MCF 10A (cell line): Measurements from ENCODE around the gene STON1. TPM values are rescaled to one million over a fixed set of nuclear protein-coding genes. Genes with fewer than 3 reads are reported as not detected.
"Not testable (repeated sequence)": the region's sequence is repeated elsewhere in the genome, so short reads cannot be mapped to it uniquely, and the experiment has no call there.

Source experiments
- BruUV-seq: library from RNA; stranded (reverse); fragments of 400-500 nt; replicated peaks from 2 replicates; lab custom pipeline; 2021; lab: Mats Ljungman, UMichigan
- CTCF ChIA-PET: fragments of 300-600 bp; sonication (Branson Sonifier 250); formaldehyde crosslinking; extraction: SDS; loops from one replicate; lab custom pipeline; 2021; ENCODE audit warnings: antibody characterized with exemption, inconsistent platforms; lab: Yijun Ruan, JAX
- POLR2A ChIA-PET: fragments of 300-600, 350-650 bp; sonication (Branson Sonifier 250); formaldehyde crosslinking; extraction: SDS; loops from one replicate; lab custom pipeline; 2020; ENCODE audit warnings: antibody characterized with exemption, inconsistent platforms; lab: Yijun Ruan, JAX
- DNase-seq: peaks from one replicate; pipeline ENCODE4 v3.0.0-alpha.2; 2018; ENCODE audit not compliant: unreplicated experiment
- H3K27ac Mint-ChIP-seq: one replicate; pipeline ENCODE4 v1.8.0; 2022; ENCODE audit warnings: mild to moderate bottlenecking, low read depth, mixed read lengths; ENCODE audit not compliant: unreplicated experiment
- H3K27me3 Mint-ChIP-seq: one replicate; pipeline ENCODE4 v1.8.0; 2022; ENCODE audit warnings: mixed read lengths; ENCODE audit not compliant: insufficient read depth, unreplicated experiment
- H3K36me3 Mint-ChIP-seq: one replicate; pipeline ENCODE4 v1.8.0; 2022; ENCODE audit warnings: mild to moderate bottlenecking, moderate library complexity, mixed read lengths; ENCODE audit not compliant: insufficient read depth, unreplicated experiment
- H3K4me1 Mint-ChIP-seq: one replicate; pipeline ENCODE4 v1.8.0; 2022; ENCODE audit warnings: mixed read lengths; ENCODE audit not compliant: insufficient read depth, unreplicated experiment
- H3K4me3 Mint-ChIP-seq: one replicate; pipeline ENCODE4 v1.8.0; 2022; ENCODE audit warnings: mild to moderate bottlenecking, moderate library complexity, mixed read lengths; ENCODE audit not compliant: unreplicated experiment
- H3K9me3 Mint-ChIP-seq: one replicate; pipeline ENCODE4 v1.8.0; 2022; ENCODE audit warnings: mixed read lengths; ENCODE audit not compliant: unreplicated experiment
- CTCF ChIP-seq: fragments of 200-600 bp; IDR thresholded peaks from one replicate; pipeline ENCODE4 v1.8.0; 2022; ENCODE audit warnings: antibody characterized with exemption, mild to moderate bottlenecking; ENCODE audit not compliant: unreplicated experiment
- intact Hi-C: fragments of 100-400 bp; cut with micrococcal nuclease; formaldehyde crosslinking; loops from 2 replicates; pipeline ENCODE4 v1.14.1; 2022
- total RNA-seq: library from RNA; stranded (reverse); gene quantifications from 2 replicates; pipeline ENCODE4 v1.2.3, GENCODE V29; 2022

The STON1 gene
- total RNA-seq, 1 experiment from 2014 or later: 0.23 TPM

- Mint-ChIP-seq H3K4me1 (no peaks in the 10 kb centered on the region), H3K27me3 (no peaks in the 10 kb centered on the region), H3K36me3 (peaks cover 5% of the 10 kb centered on the region), H3K4me3 (no peak overlapping the region), H3K9me3 (no peaks in the 10 kb centered on the region), H3K27ac (no peak overlapping the region)
- ChIA-PET CTCF (interaction anchor here (0.7 to 0.9 kb wide), 3 partner anchors 10 to 1788 kb away, joined by 3 to 4 read pairs (median 4); no protein-coding TSS in a partner anchor), POLR2A (no interaction called here)
- no peak for TF ChIP-seq CTCF
- intact Hi-C loops: no loop called here
- no peak for DNase-seq
- BruUV-seq: no TSS peak
Observed at GRCh38 chr2:48619526-48619925, 89.6 kb downstream of the STON1 start.

- ChIA-PET CTCF (interaction anchor here (1.2 kb wide), 1 partner anchor 32 kb away, joined by 3 read pairs; no protein-coding TSS in a partner anchor), POLR2A (no interaction called here)
- no peaks in the 10 kb centered on the region for H3K4me1 Mint-ChIP-seq
- no peak for TF ChIP-seq CTCF
- H3K9me3 Mint-ChIP-seq: no peaks in the 10 kb centered on the region
- no peaks in the 10 kb centered on the region for H3K27me3 Mint-ChIP-seq
- H3K27ac Mint-ChIP-seq: no peak overlapping the region
- DNase-seq: no peak
- BruUV-seq: no TSS peak
- intact Hi-C loops: no loop called here
- peaks cover 5% of the 10 kb centered on the region for H3K36me3 Mint-ChIP-seq
- H3K4me3 Mint-ChIP-seq: no peak overlapping the region
Observed at GRCh38 chr2:48620604-48621003, 90.7 kb downstream of the STON1 start.

GRCh38 chr2:48622691-48623090 lies 92.7 kb downstream of the STON1 start:
- H3K4me3 Mint-ChIP-seq, H3K4me1 Mint-ChIP-seq, H3K27ac Mint-ChIP-seq, H3K36me3 Mint-ChIP-seq, DNase-seq, BruUV-seq, H3K27me3 Mint-ChIP-seq, H3K9me3 Mint-ChIP-seq: not testable (repeated sequence)
- intact Hi-C loops: loop anchor here (1.0 kb wide), 1 partner anchor 9 kb away; no protein-coding TSS in a partner anchor
- ChIA-PET POLR2A (interaction anchor here (0.7 kb wide), 1 partner anchor 1870 kb away, joined by 3 read pairs; no protein-coding TSS in a partner anchor), CTCF (interaction anchor here (0.6 to 2.2 kb wide), 12 partner anchors 10 to 886 kb away, joined by 3 to 7 read pairs (median 6); no protein-coding TSS in a partner anchor)

- ChIA-PET CTCF (no interaction called here), POLR2A (no interaction called here)
- TF ChIP-seq CTCF: no peak
- Mint-ChIP-seq H3K9me3 (no peaks in the 10 kb centered on the region), H3K27ac (no peak overlapping the region), H3K4me1 (no peaks in the 10 kb centered on the region), H3K27me3 (no peaks in the 10 kb centered on the region), H3K4me3 (no peak overlapping the region), H3K36me3 (no peaks in the 10 kb centered on the region)
- intact Hi-C loops: no loop called here
- BruUV-seq: no TSS peak
- DNase-seq: no peak
Observed at GRCh38 chr2:48624696-48625095, 94.7 kb downstream of the STON1 start.

GRCh38 chr2:48626047-48626446 lies 96.1 kb downstream of the STON1 start:
- POLR2A ChIA-PET: no interaction called here
- no peak overlapping the region for H3K4me3 Mint-ChIP-seq
- H3K36me3 Mint-ChIP-seq: no peaks in the 10 kb centered on the region
- CTCF ChIA-PET: no interaction called here
- no peaks in the 10 kb centered on the region for H3K27me3 Mint-ChIP-seq
- no peak for DNase-seq
- no TSS peak for BruUV-seq
- no peak overlapping the region for H3K27ac Mint-ChIP-seq
- TF ChIP-seq CTCF: no peak
- intact Hi-C loops: no loop called here
- H3K4me1 Mint-ChIP-seq: no peaks in the 10 kb centered on the region
- no peaks in the 10 kb centered on the region for H3K9me3 Mint-ChIP-seq
